Upper lobe of left lung (tissue), 6 donors: ENCODE results near the gene RMDN2. TPM values are rescaled to one million over a fixed set of nuclear protein-coding genes. Genes with fewer than 3 reads are reported as not detected.

Experiments
- ATAC-seq, 2 donors: fragments of 200-7000 bp; cut with Tn5 transposase; one replicate each; pipeline ENCODE4 v1.9.1; 2022; ENCODE audit warnings: mild to moderate bottlenecking in 2 of 2, moderate library complexity in 2 of 2; ENCODE audit not compliant: low FRiP score in 2 of 2
- DNase-seq, 2 donors: peaks; one replicate each; pipeline ENCODE4 v3.0.0-alpha.2; 2019 to 2020
- H3K27ac ChIP-seq, 4 donors: fragments of 200-600 bp; sonication (generic); one replicate each; pipeline ENCODE4 v1.5.1; 2016 to 2019
- H3K27me3 ChIP-seq, 4 donors: fragments of 200-600 bp; sonication (generic); one replicate each; pipeline ENCODE4 v1.5.1; 2017 to 2019
- H3K36me3 ChIP-seq, 4 donors: fragments of 200-600 bp; sonication (generic); one replicate each; pipeline ENCODE4 v1.5.1; 2016 to 2019
- H3K4me1 ChIP-seq, 4 donors: fragments of 200-600 bp; sonication (generic); one replicate each; pipeline ENCODE4 v1.5.1; 2018 to 2019
- H3K4me3 ChIP-seq, 4 donors: fragments of 200-600 bp; sonication (generic); one replicate each; pipeline ENCODE4 v1.5.1; 2017 to 2019; ENCODE audit warnings: mild to moderate bottlenecking in 2 of 4, moderate library complexity in 1 of 4
- H3K9me3 ChIP-seq, 4 donors: fragments of 200-600 bp; sonication (generic); one replicate each; pipeline ENCODE4 v1.5.1; 2018 to 2019
- CTCF ChIP-seq, 6 experiments: fragments of 450-650 bp in 4 of 6; fragments of 200-600 bp in 2 of 6; sonication (generic) in 2 of 6; IDR thresholded peaks; one replicate each; pipeline ENCODE4 v1.5.1; 2016 to 2019; ENCODE audit warnings: antibody characterized with exemption in 6 of 6
- EP300 ChIP-seq, 4 donors: sonication (generic); formaldehyde crosslinking; IDR thresholded peaks; one replicate each; pipeline ENCODE4 v1.5.1; 2017; ENCODE audit warnings: antibody characterized with exemption in 4 of 4, control low read depth in 2 of 4
- POLR2A ChIP-seq, 4 donors: fragments of 450-650 bp; IDR thresholded peaks; one replicate each; pipeline ENCODE4 v1.5.1; 2016 to 2017; ENCODE audit warnings: antibody characterized with exemption in 4 of 4, mild to moderate bottlenecking in 2 of 4
- POLR2AphosphoS5 ChIP-seq, 2 donors: sonication (generic); formaldehyde crosslinking; IDR thresholded peaks; one replicate each; pipeline ENCODE4 v1.5.1; 2017; ENCODE audit warnings: antibody characterized with exemption in 2 of 2
- WGBS, 2 donors: methylation state at CpG; one replicate each; pipeline ENCODE4 v1.1.5; 2017 to 2018; 5-methylcytosine and 5-hydroxymethylcytosine counted together
- total RNA-seq, 6 donors: library from RNA; depleted of rRNA in 4 of 6; stranded (reverse); fragments of >200 nt in 4 of 6; gene quantifications; one replicate each; pipeline versions ENCODE4 v1.1.0 to v1.2.1, GENCODE V29; 2016 to 2021
- donor health status: DM: no; HTN: no; CAD: no; lungs with moderate emphysema.
- donor health status: DM: no; HTN: yes; CAD: no; lungs with severe emphysema.

The RMDN2 gene
- total RNA-seq, 6 donors from 2014 or later: 9.3 to 31.9 (median 17.0) TPM

GRCh38 chr2:37911296-37911873 is 13.7 kb upstream of the RMDN2 start:
- WGBS, 2 donors: 56 to 69% methylated on average over 4 of the region's 4 CpGs
- ATAC-seq (no peak), DNase-seq (no peak)
- Histone ChIP-seq H3K4me3 (no peak overlapping the region), H3K36me3 (no peaks in the 10 kb centered on the region), H3K9me3 (no peaks in the 10 kb centered on the region), H3K27ac (no peak overlapping the region), H3K27me3 (no peaks in the 10 kb centered on the region), H3K4me1 (peaks cover 0 to 1% (median 0%) of the 10 kb centered on the region in 4 donors)
- TF ChIP-seq POLR2AphosphoS5 (IDR thresholded peaks at IDR 0.05) (no peak), POLR2A (IDR thresholded peaks at IDR 0.05) (no peak), EP300 (IDR thresholded peaks at IDR 0.05) (no peak), CTCF (IDR thresholded peaks at IDR 0.05) (no peak)

DNA sequence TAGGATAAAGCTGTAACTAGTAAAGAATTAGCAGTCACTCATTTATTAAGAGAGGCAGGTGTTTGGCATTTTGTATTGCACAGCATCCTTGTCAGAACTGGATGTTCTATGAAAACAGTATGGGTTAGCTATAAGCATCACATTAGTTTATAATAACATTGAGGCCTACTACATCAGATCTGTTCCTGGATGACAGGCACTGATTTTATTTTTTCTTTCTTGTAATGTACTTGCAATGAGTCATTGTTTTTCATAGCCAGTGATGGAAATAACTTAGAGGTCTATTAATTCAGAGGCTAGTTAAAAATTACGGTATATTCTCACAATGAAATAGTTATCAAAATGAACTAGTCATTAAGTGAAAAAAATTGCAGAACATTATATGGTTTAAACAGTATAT is 13.0 kb upstream of the RMDN2 start:
- Histone ChIP-seq H3K27me3 (no peaks in the 10 kb centered on the region), H3K36me3 (no peaks in the 10 kb centered on the region), H3K4me3 (no peak overlapping the region), H3K9me3 (no peaks in the 10 kb centered on the region), H3K4me1 (peaks cover 2 to 5% (median 2%) of the 10 kb centered on the region in 4 donors), H3K27ac (no peak overlapping the region)
- ATAC-seq: no peak
- no peak for TF ChIP-seq POLR2AphosphoS5 (IDR thresholded peaks at IDR 0.05)
- no peak for TF ChIP-seq POLR2A (IDR thresholded peaks at IDR 0.05)
- TF ChIP-seq EP300 (IDR thresholded peaks at IDR 0.05): no peak
- TF ChIP-seq CTCF (IDR thresholded peaks at IDR 0.05): no peak
- DNase-seq: no peak
- WGBS, 2 donors: 55 to 96% methylated on average over 1 of the region's 1 CpG

DNA sequence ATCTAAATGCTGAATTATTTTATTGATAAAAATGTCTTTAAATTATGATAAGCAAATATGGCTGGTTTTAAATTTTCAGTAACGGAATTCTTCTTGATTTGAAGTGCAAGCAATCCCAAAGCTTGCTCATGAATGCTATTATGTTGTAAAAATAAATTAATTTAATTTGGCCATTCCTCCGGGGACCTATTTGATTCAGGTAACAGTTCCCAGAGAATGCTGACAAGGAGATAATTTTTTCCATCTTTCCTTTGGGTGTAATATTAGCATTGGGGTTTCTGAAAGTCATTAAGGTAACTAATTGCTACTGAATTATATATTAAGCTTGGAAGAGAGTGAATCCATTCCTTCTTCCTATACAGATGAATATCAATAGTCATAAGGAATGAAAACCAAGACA is 12.5 kb upstream of the RMDN2 start:
- DNase-seq (no peak), ATAC-seq (no peak)
- no peak for TF ChIP-seq POLR2AphosphoS5 (IDR thresholded peaks at IDR 0.05)
- TF ChIP-seq EP300 (IDR thresholded peaks at IDR 0.05): no peak
- TF ChIP-seq CTCF (IDR thresholded peaks at IDR 0.05): no peak
- no peak for TF ChIP-seq POLR2A (IDR thresholded peaks at IDR 0.05)
- 97 to 99% methylated on average over 2 of the region's 2 CpGs for WGBS, 2 donors
- no peak overlapping the region for H3K27ac ChIP-seq
- no peaks in the 10 kb centered on the region for H3K27me3 ChIP-seq
- H3K4me1 ChIP-seq: peaks cover 5 to 8% (median 6%) of the 10 kb centered on the region in 4 donors
- no peaks in the 10 kb centered on the region for H3K9me3 ChIP-seq
- no peaks in the 10 kb centered on the region for H3K36me3 ChIP-seq
- H3K4me3 ChIP-seq: no peak overlapping the region

GRCh38 chr2:37914340-37914739 is 10.7 kb upstream of the RMDN2 start:
- no peak for DNase-seq
- H3K27ac ChIP-seq: no peak overlapping the region
- 89% methylated on average over 5 of the region's 5 CpGs for WGBS, 2 donors
- H3K27me3 ChIP-seq: no peaks in the 10 kb centered on the region
- H3K36me3 ChIP-seq: no peaks in the 10 kb centered on the region
- H3K4me1 ChIP-seq: peaks cover 5 to 9% (median 7%) of the 10 kb centered on the region in 4 donors
- no peak for ATAC-seq
- no peak overlapping the region for H3K4me3 ChIP-seq
- no peaks in the 10 kb centered on the region for H3K9me3 ChIP-seq
- TF ChIP-seq POLR2AphosphoS5 (IDR thresholded peaks at IDR 0.05): no peak
- TF ChIP-seq EP300 (IDR thresholded peaks at IDR 0.05): no peak
- no peak for TF ChIP-seq CTCF (IDR thresholded peaks at IDR 0.05)
- no peak for TF ChIP-seq POLR2A (IDR thresholded peaks at IDR 0.05)

DNA sequence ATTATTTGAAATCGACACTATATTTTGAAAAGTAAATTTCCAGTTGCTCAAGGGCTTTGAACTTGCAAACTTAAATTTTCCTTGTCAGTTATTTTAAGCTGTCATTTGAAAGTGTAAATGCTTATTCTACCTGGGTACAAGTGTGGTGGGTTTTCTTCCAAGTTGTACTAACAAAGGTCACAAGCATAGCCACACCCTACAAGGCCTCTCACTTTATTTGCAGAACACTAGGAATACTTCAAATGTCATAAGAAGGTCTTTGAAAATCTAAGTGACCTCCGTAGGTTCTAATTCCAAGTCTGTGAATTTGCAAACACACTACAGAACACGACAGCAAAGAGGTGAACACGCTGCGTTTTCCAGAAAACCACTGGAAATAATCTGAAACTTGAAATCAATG is 9.3 kb upstream of the RMDN2 start:
- 55 to 65% methylated on average over 5 of the region's 5 CpGs for WGBS, 2 donors
- H3K36me3 ChIP-seq: no peaks in the 10 kb centered on the region
- no peak overlapping the region for H3K4me3 ChIP-seq
- H3K4me1 ChIP-seq: peaks cover 7 to 18% (median 8%) of the 10 kb centered on the region in 4 donors
- peak overlapping the region in 2 of 4 donors; percentile 52 to 53 for H3K27ac ChIP-seq
- peak; percentile 63 to 78 for ATAC-seq
- no peaks in the 10 kb centered on the region for H3K9me3 ChIP-seq
- DNase-seq: no peak
- H3K27me3 ChIP-seq: no peaks in the 10 kb centered on the region
- no peak for TF ChIP-seq POLR2A (IDR thresholded peaks at IDR 0.05)
- TF ChIP-seq EP300 (IDR thresholded peaks at IDR 0.05): peak in 1 of 4 donors; percentile 45
- no peak for TF ChIP-seq POLR2AphosphoS5 (IDR thresholded peaks at IDR 0.05)
